HCT116 (cell line): ENCODE data around the gene SBSN.

ENCODE experiments used
- POLR2A ChIP-seq: IDR thresholded peaks from 2 replicates; pipeline ENCODE4 v1.7.0; 2011; ENCODE audit warnings: borderline replicate concordance; ENCODE audit not compliant: insufficient read depth, insufficient read length; ENCODE audit errors: extremely low read depth
- TF ChIP-seq, protein P1 (sequence below), 3 experiments: fragments of 200-600 bp in 1 of 3; sonication (generic) in 1 of 3; IDR thresholded peaks in 2 of 3; conservative IDR thresholded peaks in 1 of 3; 2 replicates each; pipeline ENCODE4 v1.5.1; 2012 to 2017; ENCODE audit warnings: low read depth in 2 of 3, low read length in 2 of 3, antibody characterized with exemption in 1 of 3, borderline replicate concordance in 1 of 3, control low read depth in 1 of 3, mild to moderate bottlenecking in 1 of 3, mixed read lengths in 1 of 3, mixed run types in 1 of 3, moderate library complexity in 1 of 3; ENCODE audit not compliant: insufficient read depth in 1 of 3

DNA sequence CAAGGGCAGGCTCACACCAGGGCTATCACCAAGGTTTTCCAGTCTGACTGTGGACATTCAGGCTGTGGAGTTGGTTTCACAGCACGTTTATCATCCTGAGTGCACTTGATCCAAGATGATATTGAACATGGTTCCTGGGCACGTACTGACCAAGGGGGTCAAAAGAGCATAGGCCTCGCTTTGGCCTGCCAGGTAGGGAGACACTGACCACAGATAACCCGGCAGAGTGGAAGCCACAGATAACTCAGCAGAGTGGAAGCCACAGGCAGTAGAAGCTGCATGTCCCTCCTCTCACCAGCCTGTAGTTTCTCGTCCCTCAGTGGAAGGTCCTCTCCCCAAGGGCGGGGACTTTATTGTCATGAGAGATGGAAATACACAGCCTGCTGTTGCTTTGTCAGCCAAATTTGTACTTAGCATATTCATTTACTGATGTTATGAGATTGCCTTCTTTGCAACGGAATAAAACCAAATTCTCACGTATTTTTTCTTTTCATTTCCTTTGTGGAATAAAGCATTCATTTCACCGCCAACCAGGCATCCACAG is 29.1 kb downstream of the SBSN start:
- no peak for TF ChIP-seq POLR2A
- TF ChIP-seq, protein P1, sequence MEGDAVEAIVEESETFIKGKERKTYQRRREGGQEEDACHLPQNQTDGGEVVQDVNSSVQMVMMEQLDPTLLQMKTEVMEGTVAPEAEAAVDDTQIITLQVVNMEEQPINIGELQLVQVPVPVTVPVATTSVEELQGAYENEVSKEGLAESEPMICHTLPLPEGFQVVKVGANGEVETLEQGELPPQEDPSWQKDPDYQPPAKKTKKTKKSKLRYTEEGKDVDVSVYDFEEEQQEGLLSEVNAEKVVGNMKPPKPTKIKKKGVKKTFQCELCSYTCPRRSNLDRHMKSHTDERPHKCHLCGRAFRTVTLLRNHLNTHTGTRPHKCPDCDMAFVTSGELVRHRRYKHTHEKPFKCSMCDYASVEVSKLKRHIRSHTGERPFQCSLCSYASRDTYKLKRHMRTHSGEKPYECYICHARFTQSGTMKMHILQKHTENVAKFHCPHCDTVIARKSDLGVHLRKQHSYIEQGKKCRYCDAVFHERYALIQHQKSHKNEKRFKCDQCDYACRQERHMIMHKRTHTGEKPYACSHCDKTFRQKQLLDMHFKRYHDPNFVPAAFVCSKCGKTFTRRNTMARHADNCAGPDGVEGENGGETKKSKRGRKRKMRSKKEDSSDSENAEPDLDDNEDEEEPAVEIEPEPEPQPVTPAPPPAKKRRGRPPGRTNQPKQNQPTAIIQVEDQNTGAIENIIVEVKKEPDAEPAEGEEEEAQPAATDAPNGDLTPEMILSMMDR (IDR thresholded peaks at IDR 0.05 in 2 of 3, conservative IDR thresholded peaks at IDR 0.05 in 1 of 3; ENCODE audit: borderline replicate concordance in 1 of 3, insufficient read depth in 1 of 3, low read depth in 2 of 3, low read length in 2 of 3): no peak
